HepG2 (cell line): ENCODE data around the gene SDK2. TPM values are rescaled to one million over a fixed set of nuclear protein-coding genes. Genes with fewer than 3 reads are reported as not detected.

ENCODE experiments used
- ATAC-seq: fragments of 200-7000 bp; cut with Tn5 transposase; 3 replicates; pipeline ENCODE4 v1.9.1; 2020; ENCODE audit warnings: mild to moderate bottlenecking, moderate library complexity
- BruUV-seq: library from RNA; stranded (reverse); fragments of 400-500 nt; replicated peaks from 2 replicates; lab custom pipeline; 2021; lab: Mats Ljungman, UMichigan
- CTCF ChIA-PET: fragments of 300-600 bp; formaldehyde crosslinking; extraction: SDS; loops from one replicate; lab custom pipeline; 2021; ENCODE audit warnings: low total read pairs, inconsistent platforms, low intra/inter-chr PET ratio; lab: Yijun Ruan, JAX
- POLR2A ChIA-PET: fragments of 350-600 bp; sonication (Branson Sonifier 250); formaldehyde crosslinking; loops from one replicate; lab custom pipeline; 2020; ENCODE audit warnings: antibody characterized with exemption, inconsistent platforms; lab: Yijun Ruan, JAX
- DNase-seq: peaks from one replicate; pipeline ENCODE4 v3.0.0-alpha.2; 2015; ENCODE audit warnings: low spot score
- FAIRE-seq: peaks from 3 replicates; lab custom pipeline; 2011; peaks lifted over from hg19 to GRCh38; lab: Jason Lieb, UNC
- H2AFZ ChIP-seq: one replicate; pipeline ENCODE4 v1.6.1; 2011; ENCODE audit warnings: low read length, inconsistent platforms
- H3K27ac ChIP-seq: fragments of 300-600 bp; 3 replicates; pipeline ENCODE4 v1.8.0; 2011; ENCODE audit warnings: mixed run types, mild to moderate bottlenecking, mixed read lengths, low read length, inconsistent platforms; ENCODE audit not compliant: insufficient read depth; ENCODE audit errors: extremely low read length
- H3K27me3 ChIP-seq, 2 experiments: fragments of 200-600 bp in 1 of 2; 2 replicates in 1 of 2; 3 replicates in 1 of 2; pipeline versions ENCODE4 v1.6.0 to v1.8.0; 2011; ENCODE audit warnings: low read length in 2 of 2, mild to moderate bottlenecking in 2 of 2, moderate library complexity in 2 of 2, inconsistent platforms in 1 of 2; ENCODE audit not compliant: insufficient read depth in 2 of 2, control insufficient read depth in 1 of 2
- H3K36me3 ChIP-seq, 2 experiments: fragments of 200-600 bp in 1 of 2; replicated peaks in 1 of 2; 2 replicates in 1 of 2; 3 replicates in 1 of 2; pipeline versions ENCODE4 v1.5.1 to v1.8.0; 2011; ENCODE audit warnings: low read length in 2 of 2, inconsistent platforms in 1 of 2; ENCODE audit not compliant: insufficient read depth in 2 of 2, control insufficient read depth in 1 of 2
- H3K4me1 ChIP-seq: 2 replicates; pipeline ENCODE4 v1.5.1; 2012; ENCODE audit warnings: low read length, inconsistent platforms; ENCODE audit not compliant: insufficient read depth
- H3K4me2 ChIP-seq: 2 replicates; pipeline ENCODE4 v1.6.0; 2011; ENCODE audit warnings: low read depth, low read length, inconsistent platforms
- H3K4me3 ChIP-seq, 3 experiments: fragments of 200-600 bp in 1 of 3; sonication (generic), shearing (Covaris generic) in 1 of 3; replicated peaks in 1 of 3; 2 replicates each; pipeline ENCODE4 v1.5.1; 2011 to 2016; ENCODE audit warnings: low read length in 3 of 3, inconsistent platforms in 2 of 3, low read depth in 2 of 3, mild to moderate bottlenecking in 2 of 3, control low read depth in 1 of 3, mixed read lengths in 1 of 3; ENCODE audit not compliant: insufficient read depth in 1 of 3
- H3K79me2 ChIP-seq: one replicate; pipeline ENCODE4 v1.6.1; 2011; ENCODE audit warnings: low read length, inconsistent platforms; ENCODE audit not compliant: insufficient read depth
- H3K9ac ChIP-seq: 2 replicates; pipeline ENCODE4 v1.6.0; 2011; ENCODE audit warnings: mild to moderate bottlenecking, low read depth, low read length, inconsistent platforms; ENCODE audit not compliant: insufficient read depth
- H3K9me3 ChIP-seq: 2 replicates; pipeline ENCODE4 v1.5.1; 2012; ENCODE audit warnings: mild to moderate bottlenecking, low read length
- H4K20me1 ChIP-seq: 2 replicates; pipeline ENCODE4 v1.6.0; 2011; ENCODE audit warnings: inconsistent platforms, mild to moderate bottlenecking, low read length, moderate library complexity; ENCODE audit not compliant: insufficient read depth
- GRHL1 ChIP-seq: sonication (generic); formaldehyde crosslinking; conservative IDR thresholded peaks from 2 replicates; pipeline ENCODE4 v1.8.0; 2022; ENCODE audit warnings: missing genetic modification reagents
- NFIC ChIP-seq: IDR thresholded peaks from 2 replicates; pipeline ENCODE4 v1.6.1; 2012; ENCODE audit warnings: mild to moderate bottlenecking, low read length, inconsistent platforms
- NFYB ChIP-seq: sonication (generic); formaldehyde crosslinking; IDR thresholded peaks from 2 replicates; pipeline ENCODE4 v1.4.0; 2020; ENCODE audit warnings: missing genetic modification reagents
- ZBTB7B ChIP-seq: sonication (generic); formaldehyde crosslinking; IDR thresholded peaks from 2 replicates; pipeline ENCODE4 v1.4.0; 2020; ENCODE audit warnings: missing genetic modification reagents
- ZNF326 ChIP-seq: sonication (generic); formaldehyde crosslinking; IDR thresholded peaks from 2 replicates; pipeline ENCODE4 v1.4.0; 2020; ENCODE audit warnings: missing genetic modification reagents, borderline replicate concordance
- ZNF687 ChIP-seq: sonication (generic); formaldehyde crosslinking; IDR thresholded peaks from 2 replicates; pipeline ENCODE4 v1.5.1; 2020; ENCODE audit warnings: mild to moderate bottlenecking, missing genetic modification reagents, moderate library complexity
- WGBS: methylation state at CpG from one replicate; pipeline ENCODE4 v1.1.6; 2017; ENCODE audit warnings: low lambda C conversion rate; 5-methylcytosine and 5-hydroxymethylcytosine counted together
- in situ Hi-C: cut with HindIII; loops from 2 replicates; pipeline ENCODE4 v1.10.0; 2017; ENCODE audit warnings: low pct_unique_long_range_greater_than_20kb; ENCODE audit not compliant: extremely low pct_ligation_motif_present
- intact Hi-C: fragments of 100-400 bp; cut with micrococcal nuclease; formaldehyde crosslinking; loops from one replicate; pipeline ENCODE4 v1.10.0; 2022; ENCODE audit not compliant: unreplicated experiment
- polyA plus RNA-seq, 8 experiments: library from polyadenylated mRNA; depleted of rRNA in 3 of 8; stranded (reverse) in 7 of 8; unstranded in 1 of 8; fragments of >200 nt; fragmentation: Illumina TruSeq in 4 of 8; extraction: Trizol in 4 of 8; gene quantifications; 2 replicates each; pipeline versions ENCODE4 v1.2.1 to v1.2.3, GENCODE V29; 2011 to 2016; ENCODE audit warnings: low read depth in 4 of 8, missing spikeins in 1 of 8, mixed read lengths in 1 of 8; ENCODE audit not compliant: insufficient read depth in 1 of 8
- total RNA-seq, 5 experiments: library from RNA; depleted of rRNA; stranded (reverse); fragments of >200 nt; fragmentation: Illumina TruSeq; extraction: Trizol; gene quantifications; 2 replicates each; pipeline ENCODE4 v1.2.3, GENCODE V29; 2016; ENCODE audit warnings: low read depth in 1 of 5

SDK2 gene
- total and polyA plus RNA-seq, 2 of the 13 experiments (the other 11 are each of a cell fraction or from before 2014, with no cell fraction given), result not detected

GRCh38 chr17:73380439-73381106 is 263.7 kb downstream of the SDK2 start (continued):
- peak; percentile 23; the same call in 1 of the 2 replicates for TF ChIP-seq ZNF687 (CRISPR knock-in tag)
- TF ChIP-seq ZNF326 (CRISPR knock-in tag), result no peak

- Histone ChIP-seq H3K36me3 (no peaks in the 10 kb centered on the region), H3K4me2 (no peak overlapping the region), H2AFZ (no peak overlapping the region), H3K4me1 (peaks cover 8% of the 10 kb centered on the region; the same call in 1 of the 2 replicates), H3K79me2 (no peaks in the 10 kb centered on the region), H3K4me3 (no peak overlapping the region), H4K20me1 (no peaks in the 10 kb centered on the region), H3K9ac (no peak overlapping the region), H3K27ac (no peak overlapping the region), H3K9me3 (no peaks in the 10 kb centered on the region), H3K27me3 (peaks cover 15 to 70% of the 10 kb centered on the region in 2 experiments)
- ATAC-seq, result peak; percentile 12; the same call in 2 of the 3 replicates
- ChIA-PET POLR2A (no interaction called here), CTCF (no interaction called here)
- no peak for FAIRE-seq
- intact Hi-C loops (no loop called here), in situ Hi-C loops (loop anchor here (25.0 kb wide), 1 partner anchor 418 kb away; no protein-coding TSS in a partner anchor)
- WGBS, result 26% methylated on average over 8 of the region's 8 CpGs
- BruUV-seq, result no TSS peak
- TF ChIP-seq ZBTB7B (CRISPR knock-in tag) (no peak), NFIC (no peak), NFYB (CRISPR knock-in tag) (no peak), GRHL1 (no peak)
- no peak for DNase-seq
These were observed 264.4 kb downstream of the SDK2 start for GRCh38 chr17:73379826-73380225.
